Spleen (tissue), 7 donors: ENCODE measurements around the gene PITPNB.

ENCODE experiments used
- CTCF ChIP-seq, 11 experiments: fragments of 200-600 bp in 7 of 11; fragments of 450-650 bp in 4 of 11; sonication (generic) in 4 of 11; IDR thresholded peaks in 8 of 11; conservative IDR thresholded peaks in 3 of 11; 1 replicate in 7 of 11; 2 replicates in 4 of 11; pipeline versions ENCODE4 v1.4.0 to v1.8.0; 2016 to 2021; ENCODE audit warnings: antibody characterized with exemption in 11 of 11, inconsistent platforms in 4 of 11, mild to moderate bottlenecking in 1 of 11
- POLR2AphosphoS5 ChIP-seq, 3 donors: sonication (generic); formaldehyde crosslinking; IDR thresholded peaks; one replicate each; pipeline ENCODE4 v1.5.1; 2017; ENCODE audit warnings: antibody characterized with exemption in 3 of 3
- donor health status: DM: no; HTN: no; CAD: no; lungs with moderate emphysema.
- donor health status: DM: no; HTN: no; CAD: no.
- donor health status: DM: no; HTN: no; CAD: no.

GRCh38 chr22:27871306-27872014, 47.6 kb downstream of the PITPNB start:
- no peak for TF ChIP-seq CTCF (IDR thresholded peaks at IDR 0.05 in 8 of 11, conservative IDR thresholded peaks at IDR 0.05 in 3 of 11)
- TF ChIP-seq POLR2AphosphoS5 (IDR thresholded peaks at IDR 0.05) = no peak
